ENCODE data around the gene NTM. TPM values are rescaled to one million over a fixed set of nuclear protein-coding genes. Genes with fewer than 3 reads are reported as not detected.

Gene NTM
- total and polyA plus RNA-seq, 2 donors (not counting 3 experiments of a cell fraction or from before 2014, with no cell fraction given), result 1.00 to 1.1 TPM

- FAIRE-seq, result no peak
- intact Hi-C loops (cut with micrococcal nuclease), result loop anchor here (5.0 to 10.0 kb wide), 3 partner anchors 89 to 636 kb away; no protein-coding TSS in a partner anchor
- POLR2A ChIA-PET, result no interaction called here
Measured at GRCh38 chr11:131670876-131671275, 300.5 kb downstream of the NTM start.

More at GRCh38 chr11:131670876-131671275, 300.5 kb downstream of the NTM start:
- Histone ChIP-seq H3K9me1 (replicated peaks; ENCODE audit: control insufficient read depth, extremely low read depth, insufficient read depth, low read length) (no peaks in the 10 kb centered on the region), H4K20me1 (replicated peaks; ENCODE audit: control insufficient read depth, extremely low read depth, insufficient read depth, low read length) (no peaks in the 10 kb centered on the region), H3K9ac (replicated peaks; ENCODE audit: extremely low read depth, insufficient read depth, low read length) (no peak overlapping the region), H3K9me3 (replicated peaks; ENCODE audit: control insufficient read depth, insufficient read depth, low read length) (no peaks in the 10 kb centered on the region), H2AFZ (ENCODE audit: low read depth, low read length) (no peak overlapping the region), H3K4me2 (ENCODE audit: insufficient read depth, low read length) (no peak overlapping the region), H3K27me3 (ENCODE audit: control insufficient read depth in 2 of 2, insufficient read depth in 2 of 2, low read length in 2 of 2) (peaks cover 0 to 4% of the 10 kb centered on the region in 2 experiments), H3K36me3 (ENCODE audit: control insufficient read depth in 2 of 2, extremely low read depth in 1 of 2, insufficient read depth in 2 of 2, low read length in 2 of 2) (no peaks in the 10 kb centered on the region), H3K4me3 (replicated peaks in 1 of 3; ENCODE audit: insufficient read depth in 1 of 3, low read depth in 1 of 3, low read length in 3 of 3) (no peak overlapping the region), H3K4me1 (ENCODE audit: control insufficient read depth, extremely low read depth, insufficient read depth, low read length) (no peaks in the 10 kb centered on the region), H3K79me2 (ENCODE audit: control insufficient read depth, insufficient read depth, low read length) (no peaks in the 10 kb centered on the region), H3K27ac (ENCODE audit: insufficient read depth, low read depth, low read length) (no peak overlapping the region)
- CTCF ChIA-PET, result interaction anchor here (1.8 kb wide), 1 partner anchor 606 kb away, joined by 5 read pairs; no protein-coding TSS in a partner anchor
- no TSS peak for BruUV-seq (replicated peaks)
- dilution Hi-C loops (cut with MboI; ENCODE audit: extremely low pct_ligation_motif_present, low sequenced_read_pairs), result loop anchor here (25.0 kb wide), 1 partner anchor 609 kb away; no protein-coding TSS in a partner anchor
- DNase-seq (ENCODE audit: low read depth, low spot score), result no peak
- no peak for TF ChIP-seq JUN (IDR thresholded peaks at IDR 0.05; ENCODE audit: borderline replicate concordance, insufficient read depth, insufficient read length, low read depth)
- TF ChIP-seq GATA2 (IDR thresholded peaks at IDR 0.05; ENCODE audit: insufficient read depth, insufficient read length, low read depth, low read length), result no peak
- TF ChIP-seq EZH2 (IDR thresholded peaks at IDR 0.05; ENCODE audit: borderline replicate concordance, low read depth, low read length, severe bottlenecking), result no peak
- TF ChIP-seq FOS (IDR thresholded peaks at IDR 0.05; ENCODE audit: borderline replicate concordance, insufficient read depth, low read length), result no peak
- TF ChIP-seq MAX (IDR thresholded peaks at IDR 0.05; ENCODE audit: insufficient read depth, insufficient read length), result no peak
- TF ChIP-seq MYC (IDR thresholded peaks at IDR 0.05; ENCODE audit: low read depth, low read length), result no peak
- TF ChIP-seq POLR2AphosphoS5 (IDR thresholded peaks at IDR 0.05; ENCODE audit: insufficient read depth, low read depth, low read length), result no peak
- TF ChIP-seq POLR2A (IDR thresholded peaks at IDR 0.05; ENCODE audit: low read depth, low read length), result no peak
- TF ChIP-seq CTCF (IDR thresholded peaks at IDR 0.05; ENCODE audit: extremely low read depth in 1 of 2, insufficient read depth in 1 of 2, low read depth in 1 of 2, low read length in 2 of 2), result no peak

Measured in endothelial cell of umbilical vein (primary cell).